Activated CD4-positive, alpha-beta T cell treated with anti-CD3 and anti-CD28 coated beads, Interleukin-2, amount 10 ng/mL, durations not matched to agents 24 days and 14 days (primary cell): Measurements from ENCODE around the gene TRIO. TPM values are rescaled to one million over a fixed set of nuclear protein-coding genes. Genes with fewer than 3 reads are reported as not detected.

Experiments used
- DNase-seq: peaks from one replicate; pipeline ENCODE4 v3.0.0; 2022
- H3K27ac Mint-ChIP-seq: one replicate; pipeline ENCODE4 v1.8.0; 2022; ENCODE audit warnings: mild to moderate bottlenecking, mixed read lengths
- H3K27me3 Mint-ChIP-seq: one replicate; pipeline ENCODE4 v1.8.0; 2022; ENCODE audit warnings: mixed read lengths
- H3K36me3 Mint-ChIP-seq: one replicate; pipeline ENCODE4 v1.8.0; 2022; ENCODE audit warnings: low read depth, mild to moderate bottlenecking, mixed read lengths
- H3K4me1 Mint-ChIP-seq: one replicate; pipeline ENCODE4 v1.8.0; 2021; ENCODE audit warnings: mixed read lengths
- H3K4me3 Mint-ChIP-seq: one replicate; pipeline ENCODE4 v1.8.0; 2022; ENCODE audit warnings: mild to moderate bottlenecking, moderate library complexity, mixed read lengths
- H3K9me3 Mint-ChIP-seq: one replicate; pipeline ENCODE4 v1.8.0; 2021; ENCODE audit warnings: mixed read lengths
- intact Hi-C: fragments of 100-400 bp; cut with micrococcal nuclease; formaldehyde crosslinking; loops from one replicate; pipeline ENCODE4 v1.15.1; 2023
- total RNA-seq: library from RNA; stranded (reverse); gene quantifications from 2 replicates; pipeline ENCODE4 v1.2.3, GENCODE V29; 2022

The TRIO gene
- total RNA-seq, 1 donor from 2014 or later: 14.0 TPM

DNA sequence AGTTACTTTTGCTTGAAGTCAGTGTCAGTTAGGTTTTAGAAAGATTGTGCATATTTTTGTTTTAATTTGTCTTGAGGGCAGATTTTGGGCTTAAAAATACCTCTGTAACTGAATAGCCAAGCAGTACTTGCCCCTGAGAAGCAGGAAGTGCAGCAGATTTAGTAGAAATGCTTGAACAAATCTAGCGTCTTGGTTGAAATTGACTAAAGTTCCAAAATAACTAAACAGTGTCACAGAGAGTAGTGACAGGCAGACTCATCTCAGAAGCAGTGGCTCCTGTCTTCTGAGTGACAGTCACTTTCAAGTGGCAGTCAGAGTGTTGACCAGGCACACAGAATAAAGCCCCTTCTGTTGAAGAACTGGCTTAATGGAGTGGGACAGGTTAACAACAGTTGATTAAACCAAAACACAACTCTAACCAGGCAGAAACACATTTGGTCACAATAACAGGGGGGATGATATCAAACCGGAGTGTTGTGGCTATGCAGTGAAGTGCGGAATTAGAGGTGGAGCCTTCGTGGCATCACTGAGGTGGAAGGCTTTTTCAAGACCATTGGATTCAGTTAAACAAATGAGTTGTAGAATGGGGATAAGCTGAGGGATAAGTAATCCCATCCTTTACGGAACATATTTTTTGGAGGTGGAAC is 29.1 kb downstream of the TRIO start:
- H3K4me3 Mint-ChIP-seq: no peak overlapping the region
- H3K4me1 Mint-ChIP-seq: peaks cover 3% of the 10 kb centered on the region
- H3K9me3 Mint-ChIP-seq: no peaks in the 10 kb centered on the region
- intact Hi-C loops: no loop called here
- H3K27me3 Mint-ChIP-seq: peaks cover 9% of the 10 kb centered on the region
- no peak for DNase-seq
- no peaks in the 10 kb centered on the region for H3K36me3 Mint-ChIP-seq
- H3K27ac Mint-ChIP-seq: no peak overlapping the region

DNA sequence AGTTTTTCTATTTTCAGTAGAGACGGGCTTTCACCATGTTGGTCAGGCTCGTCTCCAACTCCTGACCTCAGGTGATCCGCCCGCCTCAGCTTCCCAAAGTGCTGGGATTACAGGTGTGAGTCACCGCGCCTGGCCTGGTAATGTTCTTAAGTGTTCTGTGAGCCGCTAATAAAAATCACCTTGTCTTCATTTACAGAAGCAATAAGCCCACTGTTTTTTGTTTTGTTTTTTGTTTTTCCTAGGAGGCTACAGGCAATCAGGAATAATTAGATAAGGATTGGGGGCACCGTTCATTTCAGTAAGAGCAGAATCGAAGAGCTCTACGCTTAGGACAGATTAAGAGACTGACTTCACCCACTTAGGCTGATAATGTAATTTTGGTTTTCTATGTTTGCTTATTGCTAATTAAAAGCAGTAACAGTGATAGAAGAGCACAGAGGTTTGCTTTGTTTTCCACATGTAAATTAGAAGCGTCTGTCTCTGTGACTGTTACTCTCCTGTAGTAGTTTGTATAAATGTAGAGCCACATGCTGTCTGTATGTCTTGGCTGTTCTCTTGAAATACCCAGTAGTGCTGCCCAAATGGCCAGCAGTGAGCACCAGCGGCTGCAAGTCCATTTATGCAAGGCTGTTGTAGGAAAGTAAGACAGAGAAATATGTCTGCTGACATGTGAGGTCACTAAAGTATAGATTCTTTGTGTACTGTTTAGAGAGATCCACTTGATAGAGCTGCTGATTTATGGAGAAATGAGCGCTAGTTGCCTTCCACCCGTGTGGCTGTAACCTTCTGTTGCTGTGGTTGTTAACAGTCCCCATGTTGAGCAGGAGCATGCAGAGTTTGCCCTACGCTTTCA is 30.5 kb downstream of the TRIO start:
- DNase-seq: no peak
- H3K4me1 Mint-ChIP-seq: peaks cover under 1% of the 10 kb centered on the region
- H3K27me3 Mint-ChIP-seq: peaks cover 9% of the 10 kb centered on the region
- no peak overlapping the region for H3K4me3 Mint-ChIP-seq
- H3K9me3 Mint-ChIP-seq: no peaks in the 10 kb centered on the region
- no peak overlapping the region for H3K27ac Mint-ChIP-seq
- intact Hi-C loops: no loop called here
- H3K36me3 Mint-ChIP-seq: no peaks in the 10 kb centered on the region

DNA sequence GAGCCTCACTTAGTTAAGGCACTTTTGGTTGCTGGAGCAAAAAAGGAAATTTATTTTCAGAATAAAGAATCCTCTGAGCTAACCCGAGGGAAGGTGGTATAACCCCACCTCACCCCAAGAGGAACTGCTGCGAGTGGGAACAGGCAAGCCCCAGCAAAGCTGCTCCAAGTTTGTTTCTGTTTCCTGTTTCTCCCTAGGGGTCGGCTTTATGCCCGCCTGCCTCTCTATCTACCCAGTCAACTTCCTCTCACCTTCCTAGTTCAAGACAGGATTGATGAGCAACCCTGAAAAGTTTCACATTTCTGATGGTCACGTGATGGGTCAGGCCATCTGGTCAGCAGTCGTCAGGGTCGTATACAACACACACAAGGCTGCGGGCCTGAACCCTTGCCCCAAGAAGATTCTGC is 31.1 kb downstream of the TRIO start:
- H3K9me3 Mint-ChIP-seq: no peaks in the 10 kb centered on the region
- intact Hi-C loops: no loop called here
- no peak overlapping the region for H3K27ac Mint-ChIP-seq
- no peak overlapping the region for H3K4me3 Mint-ChIP-seq
- no peaks in the 10 kb centered on the region for H3K36me3 Mint-ChIP-seq
- no peak for DNase-seq
- peaks cover 7% of the 10 kb centered on the region for H3K27me3 Mint-ChIP-seq
- H3K4me1 Mint-ChIP-seq: no peaks in the 10 kb centered on the region

DNA sequence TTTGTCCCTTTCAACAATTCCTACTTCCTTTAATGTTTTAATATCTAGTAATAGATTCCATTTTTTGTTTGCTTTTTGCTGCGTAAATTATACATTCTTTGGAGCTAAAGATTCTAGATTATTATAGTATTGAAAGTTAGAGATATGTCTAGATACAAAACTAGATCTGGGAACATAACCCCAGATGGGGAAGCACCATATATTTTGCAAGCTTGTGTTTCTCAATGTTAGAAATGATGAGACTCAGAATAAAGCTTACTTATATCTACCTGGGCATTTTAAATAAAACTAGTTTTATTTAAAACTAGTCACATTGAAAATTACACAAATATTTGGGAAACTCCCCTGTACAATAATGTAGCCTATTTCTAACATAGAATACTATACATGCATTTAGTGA is 32.2 kb downstream of the TRIO start:
- H3K27me3 Mint-ChIP-seq: peaks cover 5% of the 10 kb centered on the region
- no peak overlapping the region for H3K4me3 Mint-ChIP-seq
- intact Hi-C loops: no loop called here
- no peak for DNase-seq
- no peak overlapping the region for H3K27ac Mint-ChIP-seq
- no peaks in the 10 kb centered on the region for H3K4me1 Mint-ChIP-seq
- H3K36me3 Mint-ChIP-seq: no peaks in the 10 kb centered on the region
- no peaks in the 10 kb centered on the region for H3K9me3 Mint-ChIP-seq

DNA sequence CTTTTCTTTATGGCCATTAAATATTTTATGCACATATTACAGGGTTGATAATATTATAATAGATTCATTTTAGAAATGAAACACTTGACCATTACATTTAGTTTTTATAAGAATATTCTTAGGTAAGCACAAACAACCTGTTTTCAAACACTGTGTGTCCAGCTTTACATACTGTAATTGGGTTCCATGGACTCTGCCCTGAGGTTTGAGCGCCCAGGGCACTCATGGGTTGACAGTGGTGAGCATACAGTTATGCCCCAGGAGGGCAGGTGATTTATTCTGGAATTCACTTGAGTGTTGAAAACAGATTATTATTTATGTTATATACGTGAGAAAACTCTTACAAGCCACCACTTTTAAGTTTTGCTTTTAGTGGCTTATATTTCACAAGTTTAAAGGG is 33.7 kb downstream of the TRIO start:
- H3K4me3 Mint-ChIP-seq: no peak overlapping the region
- no peak for DNase-seq
- intact Hi-C loops: no loop called here
- peaks cover 5% of the 10 kb centered on the region for H3K27me3 Mint-ChIP-seq
- no peak overlapping the region for H3K27ac Mint-ChIP-seq
- H3K9me3 Mint-ChIP-seq: no peaks in the 10 kb centered on the region
- H3K36me3 Mint-ChIP-seq: no peaks in the 10 kb centered on the region
- H3K4me1 Mint-ChIP-seq: no peaks in the 10 kb centered on the region

DNA sequence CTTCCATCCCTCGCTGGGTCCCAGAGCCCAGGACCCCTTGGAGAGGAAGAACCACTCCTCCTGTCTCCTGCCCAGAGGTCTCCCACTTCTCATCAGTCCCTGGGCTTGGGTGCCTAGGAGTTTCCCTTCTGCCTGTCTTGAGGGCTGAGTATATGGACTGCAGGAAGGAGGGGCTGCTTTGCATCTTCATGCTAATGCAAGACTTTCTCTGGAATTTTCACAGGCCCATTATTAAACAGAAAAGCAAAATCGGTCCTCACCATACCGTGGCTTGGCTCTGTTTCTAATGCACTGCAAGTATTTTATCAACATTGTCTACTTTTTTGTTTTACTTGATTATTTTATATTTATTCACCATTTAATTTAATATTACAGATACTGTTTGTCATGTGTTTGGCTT is 34.5 kb downstream of the TRIO start:
- intact Hi-C loops: no loop called here
- no peaks in the 10 kb centered on the region for H3K36me3 Mint-ChIP-seq
- no peak for DNase-seq

DNA sequence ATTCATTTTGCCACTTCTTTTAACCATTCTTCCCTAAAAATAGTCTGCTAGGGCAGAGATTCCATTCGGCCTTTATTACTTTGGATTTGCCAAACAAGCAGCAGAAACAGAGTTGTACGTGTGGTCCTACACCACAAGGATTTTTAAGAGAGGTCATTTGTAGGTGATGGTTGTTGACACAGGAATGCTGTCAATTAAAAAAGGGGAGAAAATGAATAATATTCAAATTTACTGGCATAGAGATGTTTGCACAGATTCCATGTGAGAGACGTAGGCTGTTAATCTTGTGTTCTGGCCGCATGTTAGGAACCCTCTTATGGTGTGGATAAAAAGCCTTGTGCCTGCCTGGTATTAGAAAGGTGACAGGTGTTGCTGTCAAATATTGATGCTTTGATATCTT is 34.9 kb downstream of the TRIO start:
- H3K36me3 Mint-ChIP-seq: no peaks in the 10 kb centered on the region
- no peak for DNase-seq
- intact Hi-C loops: no loop called here
- H3K4me1 Mint-ChIP-seq: no peaks in the 10 kb centered on the region
- no peak overlapping the region for H3K27ac Mint-ChIP-seq
- peaks cover 5% of the 10 kb centered on the region for H3K27me3 Mint-ChIP-seq
- no peak overlapping the region for H3K4me3 Mint-ChIP-seq
- no peaks in the 10 kb centered on the region for H3K9me3 Mint-ChIP-seq

More for the DNA sequence above, 34.5 kb downstream of the TRIO start:
- Mint-ChIP-seq H3K4me1 (no peaks in the 10 kb centered on the region), H3K27me3 (peaks cover 5% of the 10 kb centered on the region), H3K27ac (no peak overlapping the region), H3K4me3 (no peak overlapping the region), H3K9me3 (no peaks in the 10 kb centered on the region)

DNA sequence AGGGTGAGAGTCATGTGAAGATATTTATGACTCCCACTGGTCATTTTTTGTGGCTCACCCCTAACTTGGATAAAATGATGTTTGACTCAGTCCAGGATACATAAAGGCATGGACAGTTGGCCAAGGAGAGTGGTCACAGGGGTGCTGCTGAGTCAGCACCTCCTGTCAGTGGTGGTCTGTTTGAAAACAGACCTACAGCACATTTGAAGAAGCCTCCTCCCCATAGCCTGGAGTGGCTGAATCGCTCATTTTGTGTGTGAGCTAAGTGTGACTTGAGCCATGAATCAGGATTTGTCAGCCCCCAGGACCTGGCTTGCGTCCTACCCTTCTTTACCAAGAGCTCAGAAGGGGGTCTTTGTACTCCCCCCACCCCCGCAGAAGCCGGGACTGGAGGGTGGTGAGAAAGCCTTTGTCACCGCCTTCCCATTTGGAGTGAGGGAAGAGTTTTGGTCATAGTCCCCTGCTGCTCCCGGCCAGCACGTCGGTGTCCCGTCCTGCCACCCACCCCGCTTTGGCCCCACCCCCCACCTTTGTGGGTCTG is 35.6 kb downstream of the TRIO start:
- no peak overlapping the region for H3K4me3 Mint-ChIP-seq
- H3K27me3 Mint-ChIP-seq: peaks cover 5% of the 10 kb centered on the region
- no peak for DNase-seq
- H3K27ac Mint-ChIP-seq: no peak overlapping the region
- no peaks in the 10 kb centered on the region for H3K9me3 Mint-ChIP-seq
- no peaks in the 10 kb centered on the region for H3K36me3 Mint-ChIP-seq
- intact Hi-C loops: no loop called here
- no peaks in the 10 kb centered on the region for H3K4me1 Mint-ChIP-seq

DNA sequence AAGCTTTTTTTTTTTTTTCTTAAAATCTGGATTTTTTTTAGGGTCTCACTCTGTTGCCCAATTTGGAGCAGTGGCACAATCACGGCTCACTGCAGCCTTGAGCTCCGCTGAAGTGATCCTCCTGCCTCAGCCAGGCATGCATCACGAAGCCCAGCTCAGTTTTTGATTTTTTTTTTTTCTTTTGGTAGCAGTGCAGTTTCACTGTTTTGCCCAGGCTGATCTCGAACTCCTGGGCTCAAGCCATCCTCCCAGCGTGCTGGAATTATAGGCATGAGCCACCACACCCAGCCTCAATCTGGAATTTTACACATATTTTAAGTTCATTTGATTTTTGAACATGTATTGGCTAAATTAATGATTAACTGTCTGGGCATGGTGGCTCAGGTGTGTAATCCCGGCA is 36.3 kb downstream of the TRIO start:
- Mint-ChIP-seq H3K27ac (no peak overlapping the region), H3K9me3 (no peaks in the 10 kb centered on the region), H3K4me1 (no peaks in the 10 kb centered on the region), H3K36me3 (no peaks in the 10 kb centered on the region), H3K4me3 (no peak overlapping the region), H3K27me3 (peaks cover 3% of the 10 kb centered on the region)
- no peak for DNase-seq
- intact Hi-C loops: no loop called here

DNA sequence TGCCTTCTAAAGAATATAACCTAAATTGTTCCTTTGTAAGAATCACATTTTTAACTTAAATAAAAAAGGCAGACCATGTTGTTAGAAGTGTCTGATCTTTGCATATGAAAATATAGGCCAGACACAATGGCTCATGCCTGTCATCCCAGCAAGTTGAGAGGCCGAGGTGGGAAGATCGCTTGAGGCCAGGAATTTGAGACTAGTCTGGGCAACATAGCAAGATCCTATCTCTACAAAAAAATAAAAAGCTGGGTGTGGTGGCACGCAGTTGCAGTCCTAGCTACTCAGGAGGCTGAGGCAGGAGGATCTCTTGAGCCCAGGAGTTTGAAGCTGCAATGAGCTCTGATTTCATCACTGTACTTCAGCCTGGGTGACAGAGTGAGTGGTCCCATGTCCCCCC is 37.3 kb downstream of the TRIO start:
- Mint-ChIP-seq H3K4me1 (no peaks in the 10 kb centered on the region), H3K9me3 (no peaks in the 10 kb centered on the region), H3K27ac (no peak overlapping the region), H3K27me3 (no peaks in the 10 kb centered on the region), H3K4me3 (no peak overlapping the region), H3K36me3 (no peaks in the 10 kb centered on the region)
- DNase-seq: no peak
- intact Hi-C loops: no loop called here

DNA sequence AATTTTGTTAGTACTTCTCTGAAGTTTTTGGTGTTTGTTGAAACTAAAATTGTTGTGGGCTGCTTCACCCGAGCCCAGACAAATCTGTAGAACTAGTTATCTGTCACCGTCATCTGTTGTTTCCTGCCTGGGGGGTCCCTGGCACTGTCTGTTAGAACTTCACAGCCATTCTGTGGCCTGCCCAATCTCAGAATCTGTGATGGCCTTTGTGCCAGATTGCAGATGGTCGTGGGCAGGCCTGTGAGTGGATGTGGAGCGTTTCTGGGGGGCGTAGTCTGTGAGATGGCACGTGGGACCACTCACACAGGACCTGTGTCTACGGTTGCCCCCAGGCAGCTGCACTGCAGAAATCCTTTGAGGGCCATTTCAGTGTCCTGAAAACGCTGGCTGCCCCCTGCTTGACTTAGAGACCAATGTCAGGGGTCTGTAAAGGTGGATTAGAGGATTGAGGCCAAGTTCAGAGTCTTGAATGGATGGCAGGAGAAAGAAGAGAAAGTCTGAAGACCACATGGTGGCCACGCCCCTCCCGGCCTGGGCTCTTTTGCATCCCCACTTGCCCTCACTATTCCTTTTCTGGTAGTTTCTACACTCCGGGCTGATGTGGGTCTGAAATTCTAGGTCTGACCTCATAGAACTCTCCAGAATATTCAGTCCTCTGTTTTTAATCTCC is 38.3 kb downstream of the TRIO start:
- Mint-ChIP-seq H3K4me1 (no peaks in the 10 kb centered on the region), H3K9me3 (no peaks in the 10 kb centered on the region), H3K27ac (no peak overlapping the region), H3K27me3 (no peaks in the 10 kb centered on the region), H3K4me3 (no peak overlapping the region), H3K36me3 (no peaks in the 10 kb centered on the region)
- DNase-seq: no peak
- intact Hi-C loops: no loop called here

DNA sequence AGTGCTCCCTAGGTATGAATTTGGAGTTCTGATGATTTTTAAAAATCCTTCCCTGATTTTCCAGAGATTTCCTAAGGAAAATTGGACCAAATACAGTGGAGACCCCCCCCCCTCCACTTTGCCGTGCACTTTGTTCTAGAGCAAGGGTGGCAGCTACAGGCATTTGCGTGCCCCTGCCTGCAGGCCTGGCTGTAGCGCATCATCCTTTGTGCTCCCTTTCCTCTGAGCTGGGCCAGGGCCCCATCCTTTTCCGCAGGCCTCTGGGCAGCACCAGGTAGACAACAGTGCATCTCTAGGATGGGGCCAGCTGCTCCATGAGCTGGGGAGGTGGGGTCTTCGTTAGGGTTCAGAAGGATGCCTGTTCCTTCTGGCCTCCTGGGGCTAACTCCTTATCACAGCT is 39.6 kb downstream of the TRIO start:
- H3K36me3 Mint-ChIP-seq: no peaks in the 10 kb centered on the region
- no peak overlapping the region for H3K27ac Mint-ChIP-seq
- H3K27me3 Mint-ChIP-seq: peaks cover 2% of the 10 kb centered on the region
- no peak for DNase-seq
- no peak overlapping the region for H3K4me3 Mint-ChIP-seq
- H3K9me3 Mint-ChIP-seq: no peaks in the 10 kb centered on the region
- intact Hi-C loops: no loop called here
- no peaks in the 10 kb centered on the region for H3K4me1 Mint-ChIP-seq

DNA sequence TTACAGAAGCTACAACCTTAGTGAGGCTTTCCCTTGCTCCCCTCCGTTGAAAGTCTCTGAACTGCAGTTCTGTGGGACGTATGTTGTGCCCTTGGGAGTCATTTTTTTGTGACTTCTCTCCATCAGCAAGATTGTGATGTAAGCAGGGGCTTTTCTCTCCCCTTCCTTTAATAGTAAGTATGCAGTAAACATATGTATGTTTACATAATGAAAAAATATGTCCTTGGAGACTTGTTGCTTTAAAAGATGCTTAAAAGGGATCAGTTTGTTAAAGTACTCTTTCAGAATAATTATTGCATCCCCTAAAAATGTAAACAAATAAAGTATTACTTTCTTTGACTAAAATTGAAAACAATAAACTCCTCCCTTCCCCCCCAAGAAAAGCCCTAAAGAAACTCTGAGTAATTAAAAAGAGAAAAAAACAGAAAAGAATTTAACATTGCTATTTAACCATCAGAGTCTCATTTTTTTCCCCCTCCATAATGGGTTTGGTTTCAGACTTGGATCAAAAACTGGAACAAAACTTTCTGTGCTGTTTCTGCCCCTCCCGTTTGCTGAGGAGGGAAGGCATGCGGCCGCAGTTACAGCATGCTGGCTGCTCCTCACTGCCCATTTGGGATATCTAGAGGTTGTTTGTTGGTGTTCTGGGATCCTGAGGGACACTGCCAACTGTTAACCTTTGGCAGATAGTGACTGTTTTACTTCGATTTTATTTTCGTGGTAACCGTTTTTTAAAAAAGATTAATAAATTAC is 40.2 kb downstream of the TRIO start:
- no peak for DNase-seq
- Mint-ChIP-seq H3K36me3 (no peaks in the 10 kb centered on the region), H3K4me1 (no peaks in the 10 kb centered on the region), H3K4me3 (no peak overlapping the region), H3K27ac (no peak overlapping the region), H3K27me3 (peaks cover 2% of the 10 kb centered on the region), H3K9me3 (no peaks in the 10 kb centered on the region)
- intact Hi-C loops: no loop called here
